GM12878 (cell line): ENCODE results near the gene CASQ1. TPM values are rescaled to one million over a fixed set of nuclear protein-coding genes. Genes with fewer than 3 reads are reported as not detected.

Experiments
- ATAC-seq: fragments of 200-7000 bp; cut with Tn5 transposase; 3 replicates; pipeline ENCODE4 v1.9.1; 2020; ENCODE audit warnings: mild to moderate bottlenecking, moderate library complexity
- BruUV-seq: library from RNA; stranded (reverse); fragments of 400-500 nt; replicated peaks from 2 replicates; lab custom pipeline; 2021; lab: Mats Ljungman, UMichigan
- CTCF ChIA-PET: fragments of 300-600 bp; sonication (Branson Sonifier 250); formaldehyde crosslinking; extraction: SDS; loops from one replicate; lab custom pipeline; 2021; ENCODE audit warnings: inconsistent platforms; lab: Yijun Ruan, JAX
- POLR2A ChIA-PET: fragments of 350-600 bp; formaldehyde crosslinking; extraction: SDS; loops from one replicate; lab custom pipeline; 2021; ENCODE audit warnings: inconsistent platforms; lab: Charles Lee
- RAD21 ChIA-PET: fragments of 300-600 bp; sonication (Branson Sonifier 250); formaldehyde crosslinking; loops from one replicate; lab custom pipeline; 2023; ENCODE audit warnings: antibody characterized with exemption; ENCODE audit not compliant: unreplicated experiment; lab: Charles Lee
- SMC1A ChIA-PET: fragments of 300-600 bp; sonication (Branson Sonifier 250); formaldehyde crosslinking; loops from one replicate; lab custom pipeline; 2023; ENCODE audit not compliant: unreplicated experiment, uncharacterized antibody; lab: Charles Lee
- DNase-seq: peaks from one replicate; pipeline ENCODE4 v3.0.0-alpha.2; 2011; ENCODE audit warnings: low read depth, low spot score
- FAIRE-seq: peaks from 3 replicates; lab custom pipeline; 2011; peaks lifted over from hg19 to GRCh38; lab: Jason Lieb, UNC
- H2AFZ ChIP-seq: 2 replicates; pipeline ENCODE4 v1.6.0; 2011; ENCODE audit warnings: low read depth, low read length, control low read depth; ENCODE audit not compliant: control insufficient read depth
- H3K27ac ChIP-seq: 2 replicates; pipeline ENCODE4 v1.5.1; 2011; ENCODE audit warnings: control low read depth; ENCODE audit not compliant: control insufficient read depth, insufficient read depth
- H3K27me3 ChIP-seq, 2 experiments: replicated peaks in 1 of 2; 2 replicates each; pipeline versions ENCODE4 v1.6.0 to v1.6.1; 2011; ENCODE audit warnings: low read length in 1 of 2; ENCODE audit not compliant: control insufficient read depth in 2 of 2, insufficient read depth in 2 of 2
- H3K36me3 ChIP-seq, 2 experiments: 2 replicates each; pipeline ENCODE4 v1.5.1; 2011; ENCODE audit warnings: low read length in 1 of 2; ENCODE audit not compliant: control insufficient read depth in 2 of 2, insufficient read depth in 2 of 2
- H3K4me1 ChIP-seq: 2 replicates; pipeline ENCODE4 v1.6.1; 2011; ENCODE audit warnings: mild to moderate bottlenecking, low read length, moderate library complexity, mixed read lengths; ENCODE audit not compliant: control insufficient read depth, insufficient read depth
- H3K4me2 ChIP-seq: 2 replicates; pipeline ENCODE4 v1.6.0; 2011; ENCODE audit warnings: control low read depth; ENCODE audit not compliant: control insufficient read depth, insufficient read depth
- H3K4me3 ChIP-seq: fragments of 200-600 bp; sonication (generic); 2 replicates; pipeline ENCODE4 v1.5.1; 2016
- H3K79me2 ChIP-seq: 2 replicates; pipeline ENCODE4 v1.6.0; 2011; ENCODE audit warnings: low read length; ENCODE audit not compliant: control insufficient read depth, insufficient read depth
- H3K9ac ChIP-seq: 2 replicates; pipeline ENCODE4 v1.8.0; 2011; ENCODE audit warnings: low read length, control low read depth, mixed read lengths; ENCODE audit not compliant: control insufficient read depth, insufficient read depth
- H3K9me3 ChIP-seq: replicated peaks from 3 replicates; pipeline ENCODE4 v1.5.1; 2011; ENCODE audit warnings: mild to moderate bottlenecking, low read length; ENCODE audit not compliant: control insufficient read depth, insufficient read depth
- H4K20me1 ChIP-seq: 2 replicates; pipeline ENCODE4 v1.6.0; 2011; ENCODE audit not compliant: control insufficient read depth, insufficient read depth
- CREB1 ChIP-seq: IDR thresholded peaks from 2 replicates; pipeline ENCODE4 v1.6.1; 2012; ENCODE audit warnings: low read depth, mild to moderate bottlenecking, inconsistent platforms
- ESRRA ChIP-seq: IDR thresholded peaks from 2 replicates; pipeline ENCODE4 v1.6.1; 2012; ENCODE audit warnings: mild to moderate bottlenecking, low read length, improper control_type of control experiment
- GATAD2B ChIP-seq: fragments of 450-650 bp; conservative IDR thresholded peaks from 2 replicates; pipeline ENCODE4 v1.6.1; 2017; ENCODE audit warnings: low read depth, mild to moderate bottlenecking, moderate library complexity
- IKZF1 ChIP-seq: fragments of 450-650 bp; conservative IDR thresholded peaks from 2 replicates; pipeline ENCODE4 v1.6.1; 2017; ENCODE audit warnings: antibody characterized with exemption, mild to moderate bottlenecking
- JUNB ChIP-seq: IDR thresholded peaks from 2 replicates; pipeline ENCODE4 v1.6.1; 2016; ENCODE audit warnings: antibody characterized with exemption, mild to moderate bottlenecking
- KLF5 ChIP-seq: fragments of 450-650 bp; IDR thresholded peaks from 2 replicates; pipeline ENCODE4 v1.6.1; 2014; ENCODE audit warnings: mild to moderate bottlenecking; ENCODE audit not compliant: partially characterized antibody
- NFYA ChIP-seq: IDR thresholded peaks from 2 replicates; pipeline ENCODE4 v1.6.1; 2011; ENCODE audit warnings: low read depth, mild to moderate bottlenecking, low read length, improper control_type of control experiment, borderline replicate concordance
- PAX8 ChIP-seq: fragments of 450-650 bp; IDR thresholded peaks from 2 replicates; pipeline ENCODE4 v1.6.1; 2017; ENCODE audit warnings: mild to moderate bottlenecking, moderate library complexity
- RB1 ChIP-seq: fragments of 450-650 bp; formaldehyde crosslinking; IDR thresholded peaks from 2 replicates; pipeline ENCODE4 v1.6.1; 2017; ENCODE audit warnings: mild to moderate bottlenecking, borderline replicate concordance
- RCOR1 ChIP-seq: conservative IDR thresholded peaks from 2 replicates; pipeline ENCODE4 v1.6.1; 2012; ENCODE audit warnings: low read depth, low read length, improper control_type of control experiment
- ZNF217 ChIP-seq: fragments of 450-650 bp; IDR thresholded peaks from 2 replicates; pipeline ENCODE4 v1.6.1; 2017; ENCODE audit warnings: antibody characterized with exemption, mild to moderate bottlenecking
- ZSCAN29 ChIP-seq: fragments of 450-650 bp; IDR thresholded peaks from 2 replicates; pipeline ENCODE4 v1.6.1; 2017; ENCODE audit warnings: mild to moderate bottlenecking, moderate library complexity
- WGBS: methylation state at CpG from one replicate; pipeline ENCODE4 v1.1.6; 2016; ENCODE audit warnings: low lambda C conversion rate; ENCODE audit not compliant: insufficient replicate concordance, insufficient coverage; ENCODE audit errors: missing lambda C conversion rate; 5-methylcytosine and 5-hydroxymethylcytosine counted together
- in situ Hi-C: fragments of 300-500 bp; cut with MboI; formaldehyde crosslinking; loops from 9 replicates; pipeline ENCODE4 v1.14.3; 2018; ENCODE audit warnings: mixed read lengths
- intact Hi-C: fragments of 100-400 bp; cut with micrococcal nuclease; formaldehyde crosslinking; loops from one replicate; pipeline ENCODE4 v1.14.2; 2022; ENCODE audit not compliant: unreplicated experiment
- polyA plus RNA-seq, 11 experiments: library from polyadenylated mRNA; depleted of rRNA in 4 of 11; unstranded in 6 of 11; stranded (reverse) in 5 of 11; fragments of >200 nt; fragmentation: Nextera tagmentation in 4 of 11; fragmentation: Illumina TruSeq in 1 of 11; extraction: Ambion mirVana in 4 of 11; extraction: Trizol in 1 of 11; gene quantifications; 1 replicate in 1 of 11; 2 replicates in 10 of 11; pipeline versions ENCODE4 v1.2.1 to v1.2.3, GENCODE V29; 2011 to 2016; ENCODE audit warnings: inconsistent platforms in 2 of 11, missing spikeins in 2 of 11, low read depth in 1 of 11
- total RNA-seq, 4 experiments: library from RNA; depleted of rRNA in 3 of 4; stranded (reverse); fragments of >200 nt in 3 of 4; fragmentation: Illumina TruSeq in 1 of 4; extraction: Trizol in 1 of 4; gene quantifications; 2 replicates each; pipeline versions ENCODE4 v1.2.1 to v1.2.3, GENCODE V29; 2013 to 2021
- TF ChIP-seq, protein P1 (sequence below): IDR thresholded peaks from 2 replicates; pipeline ENCODE4 v1.6.1; 2012; ENCODE audit warnings: low read length, inconsistent platforms
- TF ChIP-seq, protein P2 (sequence below): fragments of 150-350 bp; IDR thresholded peaks from 2 replicates; pipeline ENCODE4 v1.6.1; 2016; ENCODE audit warnings: low read depth, low read length
- TF ChIP-seq, protein P3 (sequence below): IDR thresholded peaks from 2 replicates; pipeline ENCODE4 v1.6.1; 2012; ENCODE audit warnings: mild to moderate bottlenecking, low read depth, low read length

The CASQ1 gene
- total and polyA plus RNA-seq, 10 of the 15 experiments (the other 5 are each of a cell fraction or from before 2014, with no cell fraction given): 0.10 to 0.77 (median 0.34) TPM

DNA sequence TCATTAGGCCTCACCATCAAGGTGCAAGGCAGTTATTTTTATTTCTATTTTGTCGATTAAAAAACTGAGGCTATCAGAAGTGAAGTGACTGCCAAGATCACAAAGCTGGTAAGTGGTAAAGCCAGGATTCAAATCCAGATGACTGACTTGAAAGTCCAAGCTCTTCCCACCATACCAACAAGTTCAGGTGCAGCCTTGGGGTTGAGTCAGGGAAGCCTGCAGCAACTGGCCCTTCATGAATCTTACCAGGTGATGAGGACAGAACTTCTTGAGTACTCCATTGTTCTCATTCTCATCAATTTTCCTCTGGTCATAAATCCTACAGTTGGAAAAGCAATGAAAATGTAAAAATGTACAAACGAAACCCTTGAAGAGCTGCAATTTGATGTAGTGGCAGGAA lies 35.0 kb downstream of the CASQ1 start:
- POLR2A ChIA-PET: interaction anchor here (0.6 kb wide), 1 partner anchor 22 kb away, joined by 4 read pairs; no protein-coding TSS in a partner anchor
- no peak overlapping the region for H3K4me3 ChIP-seq
- no peak for TF ChIP-seq PAX8
- TF ChIP-seq, protein P1, sequence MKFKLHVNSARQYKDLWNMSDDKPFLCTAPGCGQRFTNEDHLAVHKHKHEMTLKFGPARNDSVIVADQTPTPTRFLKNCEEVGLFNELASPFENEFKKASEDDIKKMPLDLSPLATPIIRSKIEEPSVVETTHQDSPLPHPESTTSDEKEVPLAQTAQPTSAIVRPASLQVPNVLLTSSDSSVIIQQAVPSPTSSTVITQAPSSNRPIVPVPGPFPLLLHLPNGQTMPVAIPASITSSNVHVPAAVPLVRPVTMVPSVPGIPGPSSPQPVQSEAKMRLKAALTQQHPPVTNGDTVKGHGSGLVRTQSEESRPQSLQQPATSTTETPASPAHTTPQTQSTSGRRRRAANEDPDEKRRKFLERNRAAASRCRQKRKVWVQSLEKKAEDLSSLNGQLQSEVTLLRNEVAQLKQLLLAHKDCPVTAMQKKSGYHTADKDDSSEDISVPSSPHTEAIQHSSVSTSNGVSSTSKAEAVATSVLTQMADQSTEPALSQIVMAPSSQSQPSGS: no peak
- no peak for TF ChIP-seq CREB1
- TF ChIP-seq ZNF217: no peak
- TF ChIP-seq ZSCAN29: no peak
- TF ChIP-seq RB1: no peak
- no peak for TF ChIP-seq KLF5
- no peak for TF ChIP-seq JUNB
- TF ChIP-seq, protein P2, sequence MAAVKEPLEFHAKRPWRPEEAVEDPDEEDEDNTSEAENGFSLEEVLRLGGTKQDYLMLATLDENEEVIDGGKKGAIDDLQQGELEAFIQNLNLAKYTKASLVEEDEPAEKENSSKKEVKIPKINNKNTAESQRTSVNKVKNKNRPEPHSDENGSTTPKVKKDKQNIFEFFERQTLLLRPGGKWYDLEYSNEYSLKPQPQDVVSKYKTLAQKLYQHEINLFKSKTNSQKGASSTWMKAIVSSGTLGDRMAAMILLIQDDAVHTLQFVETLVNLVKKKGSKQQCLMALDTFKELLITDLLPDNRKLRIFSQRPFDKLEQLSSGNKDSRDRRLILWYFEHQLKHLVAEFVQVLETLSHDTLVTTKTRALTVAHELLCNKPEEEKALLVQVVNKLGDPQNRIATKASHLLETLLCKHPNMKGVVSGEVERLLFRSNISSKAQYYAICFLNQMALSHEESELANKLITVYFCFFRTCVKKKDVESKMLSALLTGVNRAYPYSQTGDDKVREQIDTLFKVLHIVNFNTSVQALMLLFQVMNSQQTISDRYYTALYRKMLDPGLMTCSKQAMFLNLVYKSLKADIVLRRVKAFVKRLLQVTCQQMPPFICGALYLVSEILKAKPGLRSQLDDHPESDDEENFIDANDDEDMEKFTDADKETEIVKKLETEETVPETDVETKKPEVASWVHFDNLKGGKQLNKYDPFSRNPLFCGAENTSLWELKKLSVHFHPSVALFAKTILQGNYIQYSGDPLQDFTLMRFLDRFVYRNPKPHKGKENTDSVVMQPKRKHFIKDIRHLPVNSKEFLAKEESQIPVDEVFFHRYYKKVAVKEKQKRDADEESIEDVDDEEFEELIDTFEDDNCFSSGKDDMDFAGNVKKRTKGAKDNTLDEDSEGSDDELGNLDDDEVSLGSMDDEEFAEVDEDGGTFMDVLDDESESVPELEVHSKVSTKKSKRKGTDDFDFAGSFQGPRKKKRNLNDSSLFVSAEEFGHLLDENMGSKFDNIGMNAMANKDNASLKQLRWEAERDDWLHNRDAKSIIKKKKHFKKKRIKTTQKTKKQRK: no peak
- TF ChIP-seq, protein P3, sequence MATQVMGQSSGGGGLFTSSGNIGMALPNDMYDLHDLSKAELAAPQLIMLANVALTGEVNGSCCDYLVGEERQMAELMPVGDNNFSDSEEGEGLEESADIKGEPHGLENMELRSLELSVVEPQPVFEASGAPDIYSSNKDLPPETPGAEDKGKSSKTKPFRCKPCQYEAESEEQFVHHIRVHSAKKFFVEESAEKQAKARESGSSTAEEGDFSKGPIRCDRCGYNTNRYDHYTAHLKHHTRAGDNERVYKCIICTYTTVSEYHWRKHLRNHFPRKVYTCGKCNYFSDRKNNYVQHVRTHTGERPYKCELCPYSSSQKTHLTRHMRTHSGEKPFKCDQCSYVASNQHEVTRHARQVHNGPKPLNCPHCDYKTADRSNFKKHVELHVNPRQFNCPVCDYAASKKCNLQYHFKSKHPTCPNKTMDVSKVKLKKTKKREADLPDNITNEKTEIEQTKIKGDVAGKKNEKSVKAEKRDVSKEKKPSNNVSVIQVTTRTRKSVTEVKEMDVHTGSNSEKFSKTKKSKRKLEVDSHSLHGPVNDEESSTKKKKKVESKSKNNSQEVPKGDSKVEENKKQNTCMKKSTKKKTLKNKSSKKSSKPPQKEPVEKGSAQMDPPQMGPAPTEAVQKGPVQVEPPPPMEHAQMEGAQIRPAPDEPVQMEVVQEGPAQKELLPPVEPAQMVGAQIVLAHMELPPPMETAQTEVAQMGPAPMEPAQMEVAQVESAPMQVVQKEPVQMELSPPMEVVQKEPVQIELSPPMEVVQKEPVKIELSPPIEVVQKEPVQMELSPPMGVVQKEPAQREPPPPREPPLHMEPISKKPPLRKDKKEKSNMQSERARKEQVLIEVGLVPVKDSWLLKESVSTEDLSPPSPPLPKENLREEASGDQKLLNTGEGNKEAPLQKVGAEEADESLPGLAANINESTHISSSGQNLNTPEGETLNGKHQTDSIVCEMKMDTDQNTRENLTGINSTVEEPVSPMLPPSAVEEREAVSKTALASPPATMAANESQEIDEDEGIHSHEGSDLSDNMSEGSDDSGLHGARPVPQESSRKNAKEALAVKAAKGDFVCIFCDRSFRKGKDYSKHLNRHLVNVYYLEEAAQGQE: no peak
- TF ChIP-seq RCOR1: no peak
- TF ChIP-seq NFYA: no peak
- TF ChIP-seq ESRRA: no peak
- no peak for TF ChIP-seq IKZF1
- no peak for TF ChIP-seq GATAD2B

More for the DNA sequence above, 35.0 kb downstream of the CASQ1 start:
- Histone ChIP-seq H4K20me1 (no peaks in the 10 kb centered on the region), H3K4me2 (no peak overlapping the region), H3K27me3 (no peaks in the 10 kb centered on the region), H3K36me3 (peaks cover 24 to 46% of the 10 kb centered on the region in 2 experiments), H3K79me2 (no peaks in the 10 kb centered on the region), H3K4me1 (no peaks in the 10 kb centered on the region; the same call in 1 of the 2 replicates), H3K27ac (no peak overlapping the region), H3K9me3 (no peaks in the 10 kb centered on the region), H2AFZ (no peak overlapping the region), H3K9ac (no peak overlapping the region)
- DNase-seq (no peak), FAIRE-seq (no peak), ATAC-seq (no peak)
- CTCF ChIA-PET: interaction anchor here (2.1 to 6.3 kb wide), 2 partner anchors 25 to 151 kb away, joined by 6 to 40 read pairs; no protein-coding TSS in a partner anchor
- intact Hi-C loops: no loop called here
- RAD21 ChIA-PET: interaction anchor here (2.0 kb wide), 1 partner anchor 27 kb away, joined by 5 read pairs; no protein-coding TSS in a partner anchor
- in situ Hi-C loops: no loop called here
- 93% methylated on average over 2 of the region's 2 CpGs for whole genome bisulfite sequencing
- SMC1A ChIA-PET: interaction anchor here (0.8 to 3.3 kb wide), 10 partner anchors 14 to 77 kb away, joined by 3 to 17 read pairs (median 4); no protein-coding TSS in a partner anchor
- BruUV-seq: no TSS peak
